ENCODE measurements around the gene KCTD10. TPM values are rescaled to one million over a fixed set of nuclear protein-coding genes. Genes with fewer than 3 reads are reported as not detected.
A peak's percentile ranks its signal among the peaks of the same experiment; 100 is the strongest.

The KCTD10 gene
- polyA plus RNA-seq, 1 of the 3 experiments (the other 2 are of a cell fraction), result 66.9 TPM

DNA sequence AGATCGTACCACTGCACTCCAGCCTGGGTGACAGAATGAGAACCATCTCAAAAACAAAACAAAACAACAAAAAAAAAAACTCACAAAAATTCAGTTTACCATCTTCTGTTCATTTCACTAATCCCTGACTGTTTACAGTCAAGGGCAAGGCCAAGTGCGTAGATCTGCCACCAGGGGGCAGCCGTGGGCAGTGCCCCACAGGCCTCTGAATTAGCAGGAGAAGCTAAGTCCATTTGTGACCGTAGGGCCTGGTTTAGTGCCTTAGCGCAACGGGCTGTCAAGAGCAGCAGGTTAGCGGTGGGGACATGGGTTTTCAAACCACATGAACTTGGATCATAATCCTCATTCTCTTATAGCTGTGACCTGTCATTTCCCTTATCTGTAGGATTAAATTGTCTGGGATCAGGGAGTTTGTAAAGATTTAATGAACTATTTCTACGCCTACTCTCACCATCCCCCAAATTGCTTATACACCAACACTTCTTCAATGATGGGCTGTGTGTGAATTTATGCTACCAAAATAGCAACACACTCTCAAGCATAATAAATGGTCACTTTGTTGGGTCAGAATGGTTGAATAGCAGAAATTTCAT, 49.0 kb downstream of the KCTD10 start:
- WGBS (ENCODE audit: low lambda C conversion rate), result 23% methylated on average over 8 of the region's 8 CpGs
- DNase-seq, result peak; percentile 78
- H3F3A ChIP-seq (replicated peaks; ENCODE audit: insufficient read depth), result no peaks in the 10 kb centered on the region
- no peaks in the 10 kb centered on the region for H3K27me3 ChIP-seq (ENCODE audit: insufficient read depth)
- H3K9ac ChIP-seq, result no peak overlapping the region
- H3K79me2 ChIP-seq (ENCODE audit: insufficient read depth), result no peaks in the 10 kb centered on the region
- ChIA-PET POLR2A (no interaction called here), CTCF (interaction anchor here (0.5 to 2.7 kb wide), 57 partner anchors 9 to 569 kb away, joined by 3 to 21 read pairs (median 4); partner anchors contain the start of genes KCTD10 and UBE3B)
- H3K4me2 ChIP-seq, result no peak overlapping the region
- H3K27ac ChIP-seq (ENCODE audit: low read depth in 2 of 2, low read length in 1 of 2), result no peak overlapping the region
- no peaks in the 10 kb centered on the region for H3K4me1 ChIP-seq (ENCODE audit: control insufficient read depth in 1 of 2, insufficient read depth in 2 of 2, low read depth in 1 of 2, low read length in 1 of 2)
- H3K9me2 ChIP-seq, result no peaks in the 10 kb centered on the region
- H3K36me3 ChIP-seq (replicated peaks in 1 of 2; ENCODE audit: control insufficient read depth in 1 of 2, insufficient read depth in 2 of 2, low read length in 1 of 2), result no peaks in the 10 kb centered on the region
- H2AFZ ChIP-seq (ENCODE audit: low read depth), result no peak overlapping the region
- no peaks in the 10 kb centered on the region for H3K9me3 ChIP-seq
- H3K4me3 ChIP-seq (ENCODE audit: low read depth in 2 of 2, low read length in 1 of 2), result peak overlapping the region in 1 of 2 experiments; percentile 28; a peak in 1 of 4 replicates
- TF ChIP-seq, protein P1, sequence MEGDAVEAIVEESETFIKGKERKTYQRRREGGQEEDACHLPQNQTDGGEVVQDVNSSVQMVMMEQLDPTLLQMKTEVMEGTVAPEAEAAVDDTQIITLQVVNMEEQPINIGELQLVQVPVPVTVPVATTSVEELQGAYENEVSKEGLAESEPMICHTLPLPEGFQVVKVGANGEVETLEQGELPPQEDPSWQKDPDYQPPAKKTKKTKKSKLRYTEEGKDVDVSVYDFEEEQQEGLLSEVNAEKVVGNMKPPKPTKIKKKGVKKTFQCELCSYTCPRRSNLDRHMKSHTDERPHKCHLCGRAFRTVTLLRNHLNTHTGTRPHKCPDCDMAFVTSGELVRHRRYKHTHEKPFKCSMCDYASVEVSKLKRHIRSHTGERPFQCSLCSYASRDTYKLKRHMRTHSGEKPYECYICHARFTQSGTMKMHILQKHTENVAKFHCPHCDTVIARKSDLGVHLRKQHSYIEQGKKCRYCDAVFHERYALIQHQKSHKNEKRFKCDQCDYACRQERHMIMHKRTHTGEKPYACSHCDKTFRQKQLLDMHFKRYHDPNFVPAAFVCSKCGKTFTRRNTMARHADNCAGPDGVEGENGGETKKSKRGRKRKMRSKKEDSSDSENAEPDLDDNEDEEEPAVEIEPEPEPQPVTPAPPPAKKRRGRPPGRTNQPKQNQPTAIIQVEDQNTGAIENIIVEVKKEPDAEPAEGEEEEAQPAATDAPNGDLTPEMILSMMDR (IDR thresholded peaks at IDR 0.05), result peak; percentile 98
- peak; percentile 82 for TF ChIP-seq SMC3 (IDR thresholded peaks at IDR 0.05; ENCODE audit: low read depth, low read length)
- no peak for TF ChIP-seq GABPA (IDR thresholded peaks at IDR 0.05; ENCODE audit: low read depth)
- TF ChIP-seq RAD21 (IDR thresholded peaks at IDR 0.05; ENCODE audit: low read length), result peak; percentile 80
- TF ChIP-seq CHD2 (IDR thresholded peaks at IDR 0.05; ENCODE audit: low read length, partially characterized antibody), result no peak
- TF ChIP-seq, protein P2, sequence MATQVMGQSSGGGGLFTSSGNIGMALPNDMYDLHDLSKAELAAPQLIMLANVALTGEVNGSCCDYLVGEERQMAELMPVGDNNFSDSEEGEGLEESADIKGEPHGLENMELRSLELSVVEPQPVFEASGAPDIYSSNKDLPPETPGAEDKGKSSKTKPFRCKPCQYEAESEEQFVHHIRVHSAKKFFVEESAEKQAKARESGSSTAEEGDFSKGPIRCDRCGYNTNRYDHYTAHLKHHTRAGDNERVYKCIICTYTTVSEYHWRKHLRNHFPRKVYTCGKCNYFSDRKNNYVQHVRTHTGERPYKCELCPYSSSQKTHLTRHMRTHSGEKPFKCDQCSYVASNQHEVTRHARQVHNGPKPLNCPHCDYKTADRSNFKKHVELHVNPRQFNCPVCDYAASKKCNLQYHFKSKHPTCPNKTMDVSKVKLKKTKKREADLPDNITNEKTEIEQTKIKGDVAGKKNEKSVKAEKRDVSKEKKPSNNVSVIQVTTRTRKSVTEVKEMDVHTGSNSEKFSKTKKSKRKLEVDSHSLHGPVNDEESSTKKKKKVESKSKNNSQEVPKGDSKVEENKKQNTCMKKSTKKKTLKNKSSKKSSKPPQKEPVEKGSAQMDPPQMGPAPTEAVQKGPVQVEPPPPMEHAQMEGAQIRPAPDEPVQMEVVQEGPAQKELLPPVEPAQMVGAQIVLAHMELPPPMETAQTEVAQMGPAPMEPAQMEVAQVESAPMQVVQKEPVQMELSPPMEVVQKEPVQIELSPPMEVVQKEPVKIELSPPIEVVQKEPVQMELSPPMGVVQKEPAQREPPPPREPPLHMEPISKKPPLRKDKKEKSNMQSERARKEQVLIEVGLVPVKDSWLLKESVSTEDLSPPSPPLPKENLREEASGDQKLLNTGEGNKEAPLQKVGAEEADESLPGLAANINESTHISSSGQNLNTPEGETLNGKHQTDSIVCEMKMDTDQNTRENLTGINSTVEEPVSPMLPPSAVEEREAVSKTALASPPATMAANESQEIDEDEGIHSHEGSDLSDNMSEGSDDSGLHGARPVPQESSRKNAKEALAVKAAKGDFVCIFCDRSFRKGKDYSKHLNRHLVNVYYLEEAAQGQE (IDR thresholded peaks at IDR 0.05; ENCODE audit: low read depth, low read length), result 0 out of 2 replicates have a peak, but pooled peaks have one; percentile 31
- TF ChIP-seq JUND (IDR thresholded peaks at IDR 0.05), result no peak
- no peaks in the 10 kb centered on the region for H4K20me1 ChIP-seq (ENCODE audit: insufficient read depth)

DNA sequence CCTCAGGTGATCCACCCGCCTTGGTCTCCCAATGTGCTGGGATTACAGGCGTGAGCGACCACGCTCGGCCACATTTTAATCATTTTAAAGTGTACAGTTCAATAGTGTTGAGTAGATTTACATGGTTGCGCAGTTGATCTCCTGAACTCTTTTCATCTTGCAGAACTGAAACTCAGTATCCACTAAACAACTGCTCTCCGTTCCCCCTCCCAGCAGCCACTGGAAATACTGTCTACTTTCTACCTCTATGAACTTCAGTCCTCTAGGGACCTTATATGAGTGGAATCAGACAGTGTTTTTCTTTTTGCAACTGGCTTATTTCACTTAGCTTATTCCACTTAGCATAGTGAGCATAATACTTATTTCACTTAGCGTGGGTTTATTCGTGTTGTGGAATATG, 53.7 kb downstream of the KCTD10 start:
- no peak overlapping the region for H3K27ac ChIP-seq (ENCODE audit: low read depth in 2 of 2, low read length in 1 of 2)
- no peaks in the 10 kb centered on the region for H3K9me3 ChIP-seq
- H2AFZ ChIP-seq (ENCODE audit: low read depth), result no peak overlapping the region
- no peak overlapping the region for H3K4me3 ChIP-seq (ENCODE audit: low read depth in 2 of 2, low read length in 1 of 2)
- H3F3A ChIP-seq (replicated peaks; ENCODE audit: insufficient read depth), result no peaks in the 10 kb centered on the region
- H3K9me2 ChIP-seq, result no peaks in the 10 kb centered on the region
- H3K27me3 ChIP-seq (ENCODE audit: insufficient read depth), result no peaks in the 10 kb centered on the region
- no peak for TF ChIP-seq CHD2 (IDR thresholded peaks at IDR 0.05; ENCODE audit: low read length, partially characterized antibody)
- no peak for TF ChIP-seq RCOR1 (IDR thresholded peaks at IDR 0.05; ENCODE audit: low read length)
- TF ChIP-seq, protein P3, sequence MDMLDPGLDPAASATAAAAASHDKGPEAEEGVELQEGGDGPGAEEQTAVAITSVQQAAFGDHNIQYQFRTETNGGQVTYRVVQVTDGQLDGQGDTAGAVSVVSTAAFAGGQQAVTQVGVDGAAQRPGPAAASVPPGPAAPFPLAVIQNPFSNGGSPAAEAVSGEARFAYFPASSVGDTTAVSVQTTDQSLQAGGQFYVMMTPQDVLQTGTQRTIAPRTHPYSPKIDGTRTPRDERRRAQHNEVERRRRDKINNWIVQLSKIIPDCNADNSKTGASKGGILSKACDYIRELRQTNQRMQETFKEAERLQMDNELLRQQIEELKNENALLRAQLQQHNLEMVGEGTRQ (IDR thresholded peaks at IDR 0.05; ENCODE audit: borderline replicate concordance, low read depth, low read length), result no peak
- TF ChIP-seq NRF1 (IDR thresholded peaks at IDR 0.05; ENCODE audit: low read depth, low read length), result no peak
- no peak for TF ChIP-seq SMC3 (IDR thresholded peaks at IDR 0.05; ENCODE audit: low read depth, low read length)
- TF ChIP-seq, protein P4, sequence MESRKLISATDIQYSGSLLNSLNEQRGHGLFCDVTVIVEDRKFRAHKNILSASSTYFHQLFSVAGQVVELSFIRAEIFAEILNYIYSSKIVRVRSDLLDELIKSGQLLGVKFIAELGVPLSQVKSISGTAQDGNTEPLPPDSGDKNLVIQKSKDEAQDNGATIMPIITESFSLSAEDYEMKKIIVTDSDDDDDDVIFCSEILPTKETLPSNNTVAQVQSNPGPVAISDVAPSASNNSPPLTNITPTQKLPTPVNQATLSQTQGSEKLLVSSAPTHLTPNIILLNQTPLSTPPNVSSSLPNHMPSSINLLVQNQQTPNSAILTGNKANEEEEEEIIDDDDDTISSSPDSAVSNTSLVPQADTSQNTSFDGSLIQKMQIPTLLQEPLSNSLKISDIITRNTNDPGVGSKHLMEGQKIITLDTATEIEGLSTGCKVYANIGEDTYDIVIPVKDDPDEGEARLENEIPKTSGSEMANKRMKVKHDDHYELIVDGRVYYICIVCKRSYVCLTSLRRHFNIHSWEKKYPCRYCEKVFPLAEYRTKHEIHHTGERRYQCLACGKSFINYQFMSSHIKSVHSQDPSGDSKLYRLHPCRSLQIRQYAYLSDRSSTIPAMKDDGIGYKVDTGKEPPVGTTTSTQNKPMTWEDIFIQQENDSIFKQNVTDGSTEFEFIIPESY (IDR thresholded peaks at IDR 0.05; ENCODE audit: borderline replicate concordance, low read depth), result no peak
- no peak for TF ChIP-seq RXRA (IDR thresholded peaks at IDR 0.05; ENCODE audit: borderline replicate concordance, low read depth)
- no peak for TF ChIP-seq FOSL2 (IDR thresholded peaks at IDR 0.05; ENCODE audit: borderline replicate concordance, low read depth)
- TF ChIP-seq ELF1 (IDR thresholded peaks at IDR 0.05), result no peak
- TF ChIP-seq, protein P1 (IDR thresholded peaks at IDR 0.05), result no peak
- TF ChIP-seq MEF2A (IDR thresholded peaks at IDR 0.05; ENCODE audit: borderline replicate concordance, low read depth), result no peak
- no peaks in the 10 kb centered on the region for H3K36me3 ChIP-seq (replicated peaks in 1 of 2; ENCODE audit: control insufficient read depth in 1 of 2, insufficient read depth in 2 of 2, low read length in 1 of 2)
- no peaks in the 10 kb centered on the region for H4K20me1 ChIP-seq (ENCODE audit: insufficient read depth)
- CTCF ChIA-PET, result interaction anchor here (2.8 kb wide), 1 partner anchor 10 kb away, joined by 13 read pairs; no protein-coding TSS in a partner anchor
- no peak for DNase-seq
- no peaks in the 10 kb centered on the region for H3K4me1 ChIP-seq (ENCODE audit: control insufficient read depth in 1 of 2, insufficient read depth in 2 of 2, low read depth in 1 of 2, low read length in 1 of 2)
- 77% methylated on average over 9 of the region's 9 CpGs for WGBS (ENCODE audit: low lambda C conversion rate)
- no peaks in the 10 kb centered on the region for H3K79me2 ChIP-seq (ENCODE audit: insufficient read depth)
- no peak overlapping the region for H3K4me2 ChIP-seq
- POLR2A ChIA-PET, result no interaction called here
- H3K9ac ChIP-seq, result no peak overlapping the region
